ENCODE measurements around the gene LTA4H.

The LTA4H gene

GRCh38 chr12:96035283-96036236 lies at the start of gene LTA4H:
Gene LTA4H, minus strand, starts transcription at chr12:96035587. Its CDS starts 68 bp downstream, at chr12:96035519.
- DNase-seq = peak; percentile 98
- in situ Hi-C loops (cut with HindIII; ENCODE audit: low pct_ligation_motif_present, low sequenced_read_pairs) = no loop called here
- peak within 1 kb of the TSS; percentile 10 for H3K27ac ChIP-seq
- H3K36me3 ChIP-seq (replicated peaks) = no peaks in the 10 kb centered on the region
- peak within 1 kb of the TSS; percentile 98 for H3K4me3 ChIP-seq (ENCODE audit: low read depth, low read length)
- no peak for TF ChIP-seq CTCF (IDR thresholded peaks at IDR 0.05; ENCODE audit: low read depth, low read length, missing control alignments)
- H3K27me3 ChIP-seq (replicated peaks) = no peaks in the 10 kb centered on the region

GRCh38 chr12:96084624-96085023 lies 49.2 kb upstream of the LTA4H start:
- TF ChIP-seq CTCF (IDR thresholded peaks at IDR 0.05; ENCODE audit: low read depth, low read length, missing control alignments) = no peak
- no peaks in the 10 kb centered on the region for H3K27me3 ChIP-seq (replicated peaks)
- H3K27ac ChIP-seq = no peak overlapping the region
- H3K36me3 ChIP-seq (replicated peaks) = no peaks in the 10 kb centered on the region
- in situ Hi-C loops (cut with HindIII; ENCODE audit: low pct_ligation_motif_present, low sequenced_read_pairs) = no loop called here
- no peak overlapping the region for H3K4me3 ChIP-seq (ENCODE audit: low read depth, low read length)
- no peak for DNase-seq

- in situ Hi-C loops (cut with HindIII; ENCODE audit: low pct_ligation_motif_present, low sequenced_read_pairs) = no loop called here
- DNase-seq = no peak
- no peaks in the 10 kb centered on the region for H3K27me3 ChIP-seq (replicated peaks)
- no peak for TF ChIP-seq CTCF (IDR thresholded peaks at IDR 0.05; ENCODE audit: low read depth, low read length, missing control alignments)
- H3K36me3 ChIP-seq (replicated peaks) = no peaks in the 10 kb centered on the region
- H3K27ac ChIP-seq = no peak overlapping the region
- H3K4me3 ChIP-seq (ENCODE audit: low read depth, low read length) = no peak overlapping the region
Observed at GRCh38 chr12:96083020-96083719, 47.8 kb upstream of the LTA4H start.

- H3K4me3 ChIP-seq (ENCODE audit: low read depth, low read length) = no peak overlapping the region
- in situ Hi-C loops (cut with HindIII; ENCODE audit: low pct_ligation_motif_present, low sequenced_read_pairs) = no loop called here
- no peaks in the 10 kb centered on the region for H3K36me3 ChIP-seq (replicated peaks)
- DNase-seq = no peak
- H3K27ac ChIP-seq = no peak overlapping the region
- TF ChIP-seq CTCF (IDR thresholded peaks at IDR 0.05; ENCODE audit: low read depth, low read length, missing control alignments) = no peak
- no peaks in the 10 kb centered on the region for H3K27me3 ChIP-seq (replicated peaks)
Observed at GRCh38 chr12:96081596-96081995, 46.2 kb upstream of the LTA4H start.

- TF ChIP-seq CTCF (IDR thresholded peaks at IDR 0.05; ENCODE audit: low read depth, low read length, missing control alignments) = no peak
- in situ Hi-C loops (cut with HindIII; ENCODE audit: low pct_ligation_motif_present, low sequenced_read_pairs) = no loop called here
- no peaks in the 10 kb centered on the region for H3K27me3 ChIP-seq (replicated peaks)
- H3K36me3 ChIP-seq (replicated peaks) = no peaks in the 10 kb centered on the region
- DNase-seq = no peak
- no peak overlapping the region for H3K4me3 ChIP-seq (ENCODE audit: low read depth, low read length)
- no peak overlapping the region for H3K27ac ChIP-seq
Observed at GRCh38 chr12:96078231-96079135, 43.1 kb upstream of the LTA4H start.
